Measurements from ENCODE around the gene U2AF2. TPM values are rescaled to one million over a fixed set of nuclear protein-coding genes. Genes with fewer than 3 reads are reported as not detected.

Gene U2AF2
- polyA plus RNA-seq, 1 donor (not counting 4 experiments of a cell fraction or from before 2014, with no cell fraction given), result 109 TPM

GRCh38 chr19:55650126-55650557 is 4.7 kb upstream of the U2AF2 start:
- DNase-seq (ENCODE audit: low read depth, low spot score), result no peak
- H3K4me1 ChIP-seq (ENCODE audit: control insufficient read depth, extremely low read depth, insufficient read depth, low read length), result peaks cover 11% of the 10 kb centered on the region

GRCh38 chr19:55650602-55651230 is 4.1 kb upstream of the U2AF2 start:
- Histone ChIP-seq H3K9me3 (ENCODE audit: control insufficient read depth, low read depth, low read length) (no peaks in the 10 kb centered on the region), H3K9me1 (ENCODE audit: control insufficient read depth, extremely low read depth, insufficient read depth, low read length) (no peaks in the 10 kb centered on the region), H3K4me2 (ENCODE audit: control insufficient read depth, extremely low read depth, insufficient read depth, low read depth, low read length) (no peak overlapping the region), H3K27me3 (ENCODE audit: control insufficient read depth, extremely low read depth, insufficient read depth, low read length) (no peaks in the 10 kb centered on the region), H4K20me1 (ENCODE audit: control insufficient read depth, extremely low read depth, insufficient read depth, low read length) (no peaks in the 10 kb centered on the region), H3K36me3 (ENCODE audit: control insufficient read depth in 2 of 2, extremely low read depth in 1 of 2, insufficient read depth in 2 of 2, low read length in 2 of 2) (peaks cover 2 to 3% of the 10 kb centered on the region in 2 experiments), H3K27ac (ENCODE audit: control insufficient read depth, insufficient read depth, low read length) (no peak overlapping the region), H3K4me3 (ENCODE audit: control insufficient read depth in 2 of 3, extremely low read depth in 1 of 3, insufficient read depth in 2 of 3, low read depth in 1 of 3, low read length in 3 of 3) (no peak overlapping the region), H2AFZ (ENCODE audit: control insufficient read depth, low read length) (no peak overlapping the region), H3K9ac (ENCODE audit: control insufficient read depth, extremely low read depth, insufficient read depth, low read length) (no peak overlapping the region), H3K4me1 (ENCODE audit: control insufficient read depth, extremely low read depth, insufficient read depth, low read length) (peaks cover 11% of the 10 kb centered on the region), H3K79me2 (ENCODE audit: control insufficient read depth, insufficient read depth, low read length) (peaks cover 11% of the 10 kb centered on the region)
- DNase-seq (ENCODE audit: low read depth, low spot score) (no peak), FAIRE-seq (no peak)
- TF ChIP-seq CTCF (optimal IDR thresholded peaks at IDR 0.05 in 1 of 3, IDR thresholded peaks at IDR 0.05 in 1 of 3, conservative IDR thresholded peaks at IDR 0.05 in 1 of 3; ENCODE audit: extremely low read depth in 1 of 3, insufficient read depth in 2 of 3, low read length in 3 of 3) (no peak), EZH2 (IDR thresholded peaks at IDR 0.05; ENCODE audit: low read length) (no peak)
- dilution Hi-C loops (cut with MboI; ENCODE audit: extremely low pct_ligation_motif_present, low sequenced_read_pairs), result no loop called here

More at GRCh38 chr19:55650126-55650557, 4.7 kb upstream of the U2AF2 start:
- TF ChIP-seq CTCF (optimal IDR thresholded peaks at IDR 0.05 in 1 of 3, IDR thresholded peaks at IDR 0.05 in 1 of 3, conservative IDR thresholded peaks at IDR 0.05 in 1 of 3; ENCODE audit: extremely low read depth in 1 of 3, insufficient read depth in 2 of 3, low read length in 3 of 3), result no peak
- TF ChIP-seq EZH2 (IDR thresholded peaks at IDR 0.05; ENCODE audit: low read length), result no peak
- Histone ChIP-seq H3K9me1 (ENCODE audit: control insufficient read depth, extremely low read depth, insufficient read depth, low read length) (no peaks in the 10 kb centered on the region), H4K20me1 (ENCODE audit: control insufficient read depth, extremely low read depth, insufficient read depth, low read length) (no peaks in the 10 kb centered on the region), H3K4me3 (ENCODE audit: control insufficient read depth in 2 of 3, extremely low read depth in 1 of 3, insufficient read depth in 2 of 3, low read depth in 1 of 3, low read length in 3 of 3) (no peak overlapping the region), H3K79me2 (ENCODE audit: control insufficient read depth, insufficient read depth, low read length) (peaks cover 11% of the 10 kb centered on the region), H3K36me3 (ENCODE audit: control insufficient read depth in 2 of 2, extremely low read depth in 1 of 2, insufficient read depth in 2 of 2, low read length in 2 of 2) (peaks cover 6 to 7% of the 10 kb centered on the region in 2 experiments), H3K27ac (ENCODE audit: control insufficient read depth, insufficient read depth, low read length) (no peak overlapping the region), H3K9me3 (ENCODE audit: control insufficient read depth, low read depth, low read length) (no peaks in the 10 kb centered on the region), H3K9ac (ENCODE audit: control insufficient read depth, extremely low read depth, insufficient read depth, low read length) (no peak overlapping the region), H2AFZ (ENCODE audit: control insufficient read depth, low read length) (no peak overlapping the region), H3K27me3 (ENCODE audit: control insufficient read depth, extremely low read depth, insufficient read depth, low read length) (no peaks in the 10 kb centered on the region), H3K4me2 (ENCODE audit: control insufficient read depth, extremely low read depth, insufficient read depth, low read depth, low read length) (no peak overlapping the region)
- dilution Hi-C loops (cut with MboI; ENCODE audit: extremely low pct_ligation_motif_present, low sequenced_read_pairs), result no loop called here
- no peak for FAIRE-seq

All from keratinocyte (primary cell).